NB4 (cell line): ENCODE results near the gene KIAA1217.

Source experiments
- DNase-seq: peaks from one replicate; pipeline ENCODE4 v3.0.0; 2010; ENCODE audit warnings: low read depth
- H3K4me3 ChIP-seq: one replicate; pipeline ENCODE4 v1.5.1; 2011; ENCODE audit warnings: mild to moderate bottlenecking, low read depth, low read length, moderate library complexity
- MYC ChIP-seq: IDR thresholded peaks from 2 replicates; pipeline ENCODE4 v1.6.1; 2011; ENCODE audit warnings: low read depth, low read length
- POLR2A ChIP-seq: IDR thresholded peaks from 2 replicates; pipeline ENCODE4 v1.6.1; 2011; ENCODE audit warnings: mild to moderate bottlenecking; ENCODE audit not compliant: insufficient read length; ENCODE audit errors: extremely low read depth
- TF ChIP-seq, protein P1 (sequence below): IDR thresholded peaks from one replicate; pipeline ENCODE4 v1.5.1; 2012; ENCODE audit warnings: low read depth, low read length
- TF ChIP-seq, protein P2 (sequence below): IDR thresholded peaks from 2 replicates; pipeline ENCODE4 v1.6.1; 2011; ENCODE audit warnings: low read depth, low read length

KIAA1217 gene

DNA sequence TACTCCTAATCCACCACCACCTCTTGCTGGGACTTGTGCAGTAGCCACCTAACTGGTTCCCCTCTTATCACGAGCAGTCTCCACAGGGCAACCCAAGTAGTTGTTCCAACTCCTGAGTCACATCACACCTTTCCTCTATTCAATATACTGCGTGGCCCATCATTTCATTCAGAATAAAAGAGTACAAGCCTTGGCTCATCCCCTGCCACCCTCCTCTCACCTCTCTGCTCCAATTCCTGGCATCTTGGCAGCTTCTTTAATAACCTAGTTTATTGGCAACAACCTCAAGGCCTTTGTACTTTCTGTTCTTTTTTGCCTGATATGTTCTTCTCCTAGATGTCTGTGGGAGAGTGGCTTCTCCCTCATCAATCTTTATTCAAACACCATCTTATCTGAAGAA, 199.4 kb downstream of the KIAA1217 start:
- no peak overlapping the region for H3K4me3 ChIP-seq
- TF ChIP-seq POLR2A (no peak), MYC (no peak)
- TF ChIP-seq, protein P1, sequence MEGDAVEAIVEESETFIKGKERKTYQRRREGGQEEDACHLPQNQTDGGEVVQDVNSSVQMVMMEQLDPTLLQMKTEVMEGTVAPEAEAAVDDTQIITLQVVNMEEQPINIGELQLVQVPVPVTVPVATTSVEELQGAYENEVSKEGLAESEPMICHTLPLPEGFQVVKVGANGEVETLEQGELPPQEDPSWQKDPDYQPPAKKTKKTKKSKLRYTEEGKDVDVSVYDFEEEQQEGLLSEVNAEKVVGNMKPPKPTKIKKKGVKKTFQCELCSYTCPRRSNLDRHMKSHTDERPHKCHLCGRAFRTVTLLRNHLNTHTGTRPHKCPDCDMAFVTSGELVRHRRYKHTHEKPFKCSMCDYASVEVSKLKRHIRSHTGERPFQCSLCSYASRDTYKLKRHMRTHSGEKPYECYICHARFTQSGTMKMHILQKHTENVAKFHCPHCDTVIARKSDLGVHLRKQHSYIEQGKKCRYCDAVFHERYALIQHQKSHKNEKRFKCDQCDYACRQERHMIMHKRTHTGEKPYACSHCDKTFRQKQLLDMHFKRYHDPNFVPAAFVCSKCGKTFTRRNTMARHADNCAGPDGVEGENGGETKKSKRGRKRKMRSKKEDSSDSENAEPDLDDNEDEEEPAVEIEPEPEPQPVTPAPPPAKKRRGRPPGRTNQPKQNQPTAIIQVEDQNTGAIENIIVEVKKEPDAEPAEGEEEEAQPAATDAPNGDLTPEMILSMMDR: no peak
- TF ChIP-seq, protein P2, sequence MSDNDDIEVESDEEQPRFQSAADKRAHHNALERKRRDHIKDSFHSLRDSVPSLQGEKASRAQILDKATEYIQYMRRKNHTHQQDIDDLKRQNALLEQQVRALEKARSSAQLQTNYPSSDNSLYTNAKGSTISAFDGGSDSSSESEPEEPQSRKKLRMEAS: no peak
- no peak for DNase-seq

DNA sequence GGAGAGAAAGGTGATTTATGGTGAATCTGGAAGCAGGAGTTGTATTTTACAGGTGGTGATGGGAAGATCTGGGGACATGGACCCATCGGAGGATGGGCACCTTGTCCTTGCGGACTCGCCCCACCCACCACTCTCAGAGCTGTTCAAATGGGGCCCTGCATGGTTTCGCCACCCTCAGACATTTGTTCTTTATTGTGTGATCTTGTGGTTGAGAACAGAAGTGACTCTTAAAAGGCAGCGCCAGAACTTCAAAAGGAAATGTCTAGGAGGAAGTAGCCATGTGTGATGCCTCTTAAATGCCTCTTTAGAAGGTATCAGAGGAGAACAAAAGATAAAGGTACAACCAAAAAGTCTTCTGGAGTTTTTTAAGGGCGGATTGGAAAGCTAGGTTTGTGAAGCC, 205.7 kb downstream of the KIAA1217 start:
- no peak for DNase-seq
- TF ChIP-seq, protein P2: no peak
- TF ChIP-seq MYC: no peak
- TF ChIP-seq, protein P1: no peak
- no peak overlapping the region for H3K4me3 ChIP-seq

DNA sequence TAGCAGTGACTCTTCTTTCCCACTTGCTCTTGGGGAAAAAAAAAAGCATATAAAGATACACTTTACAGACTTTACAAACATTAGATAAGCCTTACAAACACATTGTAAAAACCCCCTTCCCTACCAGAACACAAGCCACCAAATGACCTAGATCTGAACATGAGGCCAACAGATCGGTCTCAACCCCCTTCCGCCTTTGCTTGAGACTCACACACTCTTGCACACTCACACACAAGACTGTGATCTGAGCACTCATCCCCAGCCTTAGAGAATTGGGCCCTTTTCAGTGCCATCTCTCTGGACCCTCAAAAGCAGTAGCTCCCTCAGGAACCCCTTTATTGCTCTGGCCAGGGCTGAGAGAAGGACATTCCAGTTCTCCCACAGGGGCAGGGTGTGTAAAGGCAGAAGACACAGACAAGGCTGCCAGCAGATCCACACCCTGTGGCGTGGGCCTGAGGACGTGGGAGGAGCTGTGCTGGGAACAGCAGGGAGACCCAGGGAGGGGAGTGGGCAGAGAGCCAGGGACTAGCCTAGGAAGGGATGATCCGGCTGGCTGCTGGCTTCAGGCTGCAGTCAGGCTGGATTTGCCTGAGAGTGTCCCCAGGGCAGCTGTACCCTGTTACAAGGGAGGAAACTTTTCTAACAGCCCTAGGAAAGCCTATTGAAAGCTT, 206.7 kb downstream of the KIAA1217 start:
- H3K4me3 ChIP-seq: no peak overlapping the region
- TF ChIP-seq, protein P2: no peak
- TF ChIP-seq POLR2A (no peak), MYC (no peak)
- TF ChIP-seq, protein P1: no peak
- no peak for DNase-seq

DNA sequence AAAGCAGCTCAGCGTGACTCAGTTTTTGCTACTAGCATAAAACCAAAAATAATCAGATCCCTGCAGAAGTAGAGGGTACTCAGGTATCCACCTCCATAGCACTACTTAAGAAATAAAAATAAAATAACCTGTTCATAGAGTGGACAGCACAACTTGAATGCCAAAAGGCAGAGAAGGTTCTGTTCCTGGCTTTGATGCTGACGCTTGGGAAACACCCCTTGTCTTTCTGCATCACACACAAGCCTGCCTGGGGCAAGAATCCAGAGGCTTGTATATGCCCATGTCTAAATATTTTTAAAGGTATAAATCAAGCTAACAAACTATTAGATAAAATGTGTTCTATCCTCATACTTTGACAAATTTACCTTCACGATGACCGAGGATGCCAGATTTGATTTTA, 207.3 kb downstream of the KIAA1217 start:
- TF ChIP-seq POLR2A (no peak), MYC (no peak)
- TF ChIP-seq, protein P2: no peak
- TF ChIP-seq, protein P1: no peak
- no peak for DNase-seq
- no peak overlapping the region for H3K4me3 ChIP-seq

- TF ChIP-seq POLR2A: no peak
- no peak for DNase-seq
- H3K4me3 ChIP-seq: no peak overlapping the region
Measured at GRCh38 chr10:24417053-24417452, 208.1 kb downstream of the KIAA1217 start.

DNA sequence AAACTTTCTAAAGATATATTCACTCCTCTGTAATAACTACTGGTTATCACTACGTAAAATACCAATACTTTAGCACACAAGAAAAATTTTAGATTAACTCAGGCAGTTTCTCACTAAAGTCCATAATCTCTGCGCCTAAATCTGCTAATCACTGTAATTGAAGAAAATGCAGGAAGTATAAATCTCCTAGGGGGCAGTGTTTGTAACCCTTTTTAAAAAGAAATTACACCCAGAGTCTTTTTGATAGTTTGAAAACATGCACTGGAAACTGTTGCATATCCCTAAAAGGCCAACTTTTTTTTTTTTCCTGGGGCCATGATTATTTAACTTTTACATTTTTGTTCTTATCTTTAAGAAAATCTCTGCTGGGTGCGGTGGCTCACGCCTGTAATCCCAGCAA, 209.6 kb downstream of the KIAA1217 start:
- TF ChIP-seq POLR2A (no peak), MYC (no peak)
- TF ChIP-seq, protein P2: no peak
- TF ChIP-seq, protein P1: no peak
- DNase-seq: no peak
- H3K4me3 ChIP-seq: no peak overlapping the region
